Measurements from ENCODE around the gene TEAD3. TPM values are rescaled to one million over a fixed set of nuclear protein-coding genes. Genes with fewer than 3 reads are reported as not detected.
"Not testable (repeated sequence)": the region's sequence is repeated elsewhere in the genome, so short reads cannot be mapped to it uniquely, and the experiment has no call there.

TEAD3 gene
- total RNA-seq, result 17.0 TPM
- long read RNA-seq, partial matches to known transcripts, result 11 of 35 reads
- long read RNA-seq, other reads (novel, unspliced or antisense), result 24 of 35 reads

GRCh38 chr6:35496841-35497570 is at the start of gene TEAD3:
Gene TEAD3 (minus strand): TSS chr6:35497079.
- TF ChIP-seq CTCF (IDR thresholded peaks at IDR 0.05), result peak; percentile 21
- H3K4me3 ChIP-seq, result peak within 1 kb of the TSS; percentile 68
- ATAC-seq (peak; percentile 79 to 82), DNase-seq (peak; percentile 74)
- peaks cover 14% of the 10 kb centered on the region for H3K27me3 ChIP-seq (ENCODE audit: low read depth)
- intact Hi-C loops (cut with DNase I), result no loop called here
- H3K4me1 ChIP-seq, result peaks cover 51% of the 10 kb centered on the region
- H3K27ac ChIP-seq, result peak within 1 kb of the TSS; percentile 92
- no peaks in the 10 kb centered on the region for H3K36me3 ChIP-seq
- H3K9me3 ChIP-seq, result no peaks in the 10 kb centered on the region

GRCh38 chr6:35544769-35545361 is 48.0 kb upstream of the TEAD3 start:
- no peak for TF ChIP-seq CTCF (IDR thresholded peaks at IDR 0.05)
- ATAC-seq (peak in 1 of 2 donors; percentile 7), DNase-seq (no peak)
- no peaks in the 10 kb centered on the region for H3K27me3 ChIP-seq (ENCODE audit: low read depth)
- H3K4me3 ChIP-seq, result no peak overlapping the region
- no peak overlapping the region for H3K27ac ChIP-seq
- no peaks in the 10 kb centered on the region for H3K36me3 ChIP-seq
- no peaks in the 10 kb centered on the region for H3K4me1 ChIP-seq
- H3K9me3 ChIP-seq, result peaks cover 1% of the 10 kb centered on the region
- intact Hi-C loops (cut with DNase I), result no loop called here

- H3K9me3 ChIP-seq, result no peaks in the 10 kb centered on the region
- H3K4me3 ChIP-seq, result peak overlapping the region; percentile 13
- no peak for TF ChIP-seq CTCF (IDR thresholded peaks at IDR 0.05)
- DNase-seq (peak; percentile 63), ATAC-seq (peak; percentile 85 to 88)
- H3K27me3 ChIP-seq (ENCODE audit: low read depth), result no peaks in the 10 kb centered on the region
- no peaks in the 10 kb centered on the region for H3K4me1 ChIP-seq
- no peaks in the 10 kb centered on the region for H3K36me3 ChIP-seq
- intact Hi-C loops (cut with DNase I), result no loop called here
- H3K27ac ChIP-seq, result peak overlapping the region; percentile 56
Observed at GRCh38 chr6:35543459-35544193, 46.7 kb upstream of the TEAD3 start.

- no peak for DNase-seq
- intact Hi-C loops (cut with DNase I), result no loop called here
- H3K4me3 ChIP-seq, result no peak overlapping the region
- peak overlapping the region; percentile 76 for H3K27ac ChIP-seq
- H3K9me3 ChIP-seq, result no peaks in the 10 kb centered on the region
- no peaks in the 10 kb centered on the region for H3K27me3 ChIP-seq (ENCODE audit: low read depth)
- no peaks in the 10 kb centered on the region for H3K4me1 ChIP-seq
- TF ChIP-seq CTCF (IDR thresholded peaks at IDR 0.05), result no peak
- H3K36me3 ChIP-seq, result no peaks in the 10 kb centered on the region
- no peak for ATAC-seq
Observed at GRCh38 chr6:35541836-35542235, 45.0 kb upstream of the TEAD3 start.

- ATAC-seq (no peak), DNase-seq (no peak)
- intact Hi-C loops (cut with DNase I), result no loop called here
- no peaks in the 10 kb centered on the region for H3K27me3 ChIP-seq (ENCODE audit: low read depth)
- no peak overlapping the region for H3K27ac ChIP-seq
- H3K36me3 ChIP-seq, result no peaks in the 10 kb centered on the region
- H3K4me3 ChIP-seq, result no peak overlapping the region
- no peaks in the 10 kb centered on the region for H3K4me1 ChIP-seq
- no peaks in the 10 kb centered on the region for H3K9me3 ChIP-seq
- TF ChIP-seq CTCF (IDR thresholded peaks at IDR 0.05), result no peak
Observed at GRCh38 chr6:35539223-35539622, 42.3 kb upstream of the TEAD3 start.

GRCh38 chr6:35535847-35536246 is 39.0 kb upstream of the TEAD3 start:
- H3K27ac ChIP-seq; H3K4me1 ChIP-seq; H3K36me3 ChIP-seq; intact Hi-C loops (cut with DNase I); ATAC-seq; H3K9me3 ChIP-seq; H3K27me3 ChIP-seq (ENCODE audit: low read depth); H3K4me3 ChIP-seq; DNase-seq: not testable (repeated sequence)
